ENCODE data around the gene PRDM13. TPM values are rescaled to one million over a fixed set of nuclear protein-coding genes. Genes with fewer than 3 reads are reported as not detected.
"Not testable (repeated sequence)": the region's sequence is repeated elsewhere in the genome, so short reads cannot be mapped to it uniquely, and the experiment has no call there.

The PRDM13 gene
- total RNA-seq, 1 donor from 2014 or later = not detected

DNA sequence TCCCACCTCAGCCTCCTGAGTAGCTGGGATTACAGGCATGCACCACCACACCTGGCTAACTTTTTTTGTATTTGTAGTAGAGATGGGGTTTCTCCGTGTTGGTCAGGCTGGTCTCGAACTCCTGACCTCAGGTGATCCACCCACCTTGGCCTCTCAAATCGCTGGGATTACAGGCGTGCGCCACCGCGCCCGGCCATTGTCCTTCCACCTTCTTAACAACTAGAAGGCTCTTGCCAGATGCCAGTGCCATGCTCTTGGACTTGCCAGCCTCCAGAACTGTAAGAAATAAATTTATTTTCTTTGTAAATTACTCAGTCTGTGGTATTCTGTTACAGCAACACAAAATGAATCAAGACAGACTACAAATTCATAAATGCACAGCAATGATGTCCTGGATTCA is 11.9 kb upstream of the PRDM13 start:
- ATAC-seq; intact Hi-C loops (cut with DNase I); DNase-seq (ENCODE audit: missing footprints): not testable (repeated sequence)

DNA sequence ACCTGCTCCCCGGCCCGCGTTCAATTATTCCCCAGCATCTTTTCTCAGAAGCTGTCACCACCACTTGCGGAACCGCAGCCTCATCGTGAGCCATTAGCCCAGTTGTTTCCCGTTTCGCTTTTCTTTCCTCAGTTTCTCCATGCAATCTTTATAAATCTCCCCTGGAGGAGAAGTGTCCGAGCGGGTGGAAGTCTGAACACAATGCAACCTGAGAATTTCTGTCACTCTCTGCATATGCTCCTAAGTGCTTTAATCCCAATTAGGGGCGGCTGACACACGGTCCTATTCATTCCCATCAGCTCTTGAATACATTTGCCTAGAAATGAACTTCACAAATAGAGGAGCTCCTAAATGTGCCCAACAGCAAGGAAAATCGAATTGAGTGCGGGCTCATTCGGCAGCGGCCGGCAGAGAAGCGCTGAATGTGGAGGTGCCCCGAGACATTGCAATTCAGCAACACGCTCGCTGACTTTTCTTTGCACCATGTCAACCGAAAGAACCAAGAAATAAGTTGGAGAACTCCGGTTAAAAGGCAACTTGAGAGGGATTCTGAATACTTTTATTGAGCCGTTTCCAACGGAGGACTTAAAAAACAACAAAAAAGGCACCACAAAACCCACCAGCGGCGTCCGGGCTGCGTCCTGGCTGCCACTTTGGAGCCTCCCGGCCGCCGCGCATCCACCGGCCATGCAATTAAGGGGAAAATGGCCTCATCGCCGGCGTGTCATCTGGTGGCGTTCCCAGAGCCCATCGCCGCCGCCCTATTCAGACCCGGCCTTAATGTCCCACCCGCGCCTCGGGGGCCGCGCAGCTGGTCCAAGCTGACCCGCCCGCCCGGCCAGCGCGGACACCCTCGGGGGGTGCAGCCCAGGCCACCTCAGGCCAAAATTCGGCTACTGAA is 3.9 kb upstream of the PRDM13 start:
- DNase-seq (ENCODE audit: missing footprints) = no peak
- intact Hi-C loops (cut with DNase I) = no loop called here
- ATAC-seq = no peak

DNA sequence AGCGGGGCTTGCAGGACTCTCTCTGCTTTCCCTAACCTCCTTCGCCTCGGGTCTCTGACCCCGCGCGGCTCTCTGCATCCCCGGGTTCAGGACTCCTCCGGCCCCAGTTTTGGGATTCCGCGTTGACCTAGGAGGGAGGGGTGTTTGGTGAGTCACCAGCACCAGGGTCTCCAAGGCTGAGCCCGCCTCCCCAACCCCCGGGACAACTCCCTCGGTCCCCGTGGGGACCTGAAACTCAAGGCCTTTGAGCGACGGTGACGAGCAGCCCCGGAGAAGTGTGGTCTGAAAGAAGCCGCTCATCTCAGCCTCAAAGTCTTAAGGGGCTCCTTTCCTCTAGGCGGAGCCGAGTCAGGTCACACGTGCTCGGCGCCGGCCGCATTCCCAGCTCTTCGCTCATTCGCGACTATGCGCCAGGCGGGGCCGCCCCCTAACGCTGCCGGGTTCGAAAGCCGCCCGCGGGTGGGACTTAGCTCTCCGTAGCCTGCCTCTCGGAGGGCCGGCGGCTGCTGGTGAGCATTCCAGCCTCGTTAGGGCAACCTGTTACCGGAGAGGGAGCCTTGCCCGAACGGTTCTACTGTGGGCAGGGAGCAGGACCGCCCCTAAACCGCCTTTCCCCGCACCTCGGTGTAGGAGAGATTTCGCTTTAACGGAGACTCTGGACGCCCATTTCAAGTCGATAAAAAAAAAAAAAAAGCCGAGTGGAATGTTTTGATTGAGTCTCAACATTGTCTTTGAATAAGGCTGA is 3.0 kb upstream of the PRDM13 start:
- ATAC-seq (no peak), DNase-seq (ENCODE audit: missing footprints) (no peak)
- intact Hi-C loops (cut with DNase I) = no loop called here

DNA sequence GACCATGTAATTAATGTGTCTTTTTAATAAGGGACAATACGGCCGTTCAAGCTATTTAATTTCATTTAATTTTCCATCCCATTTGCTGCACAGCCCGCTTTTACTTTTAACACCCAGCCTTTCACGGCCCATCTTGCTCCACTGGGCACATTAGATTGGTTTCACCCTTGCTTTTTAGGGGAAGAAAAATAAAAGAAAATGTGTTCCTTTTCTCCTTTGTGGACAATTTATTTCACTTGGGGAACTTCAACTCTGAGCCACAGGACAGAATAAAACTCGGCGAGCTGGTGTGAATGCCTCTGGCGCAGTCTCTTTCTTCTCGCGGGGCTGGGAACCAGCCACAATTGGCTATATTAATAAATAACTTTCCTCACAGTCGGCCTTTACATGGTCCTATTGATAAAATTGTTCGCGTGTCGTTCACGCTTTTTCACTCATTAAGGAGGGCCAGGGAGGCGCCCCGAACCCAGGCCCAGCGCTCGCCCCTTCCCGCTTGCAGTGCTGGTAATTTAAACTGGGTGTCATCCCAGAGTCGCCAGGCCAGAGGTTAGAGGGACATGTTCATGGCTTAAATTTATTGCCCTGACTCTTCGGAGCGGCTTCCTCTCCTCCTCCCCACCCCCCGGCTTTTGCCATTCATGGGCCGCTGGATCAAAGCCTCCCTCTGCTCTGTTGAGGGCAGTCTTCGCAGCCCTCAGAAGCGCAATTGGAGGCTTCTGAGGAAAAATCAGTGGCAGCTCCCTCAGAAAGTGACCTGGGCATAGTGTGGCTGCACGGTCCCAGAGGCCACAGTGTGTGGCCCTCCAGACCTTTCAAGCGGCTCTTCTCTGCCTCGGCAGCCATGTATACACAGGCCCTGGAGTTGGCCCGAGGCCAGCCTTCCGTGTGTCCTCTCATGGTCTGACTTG is 2.2 kb upstream of the PRDM13 start:
- DNase-seq (ENCODE audit: missing footprints) (no peak), ATAC-seq (no peak)
- intact Hi-C loops (cut with DNase I) = no loop called here

DNA sequence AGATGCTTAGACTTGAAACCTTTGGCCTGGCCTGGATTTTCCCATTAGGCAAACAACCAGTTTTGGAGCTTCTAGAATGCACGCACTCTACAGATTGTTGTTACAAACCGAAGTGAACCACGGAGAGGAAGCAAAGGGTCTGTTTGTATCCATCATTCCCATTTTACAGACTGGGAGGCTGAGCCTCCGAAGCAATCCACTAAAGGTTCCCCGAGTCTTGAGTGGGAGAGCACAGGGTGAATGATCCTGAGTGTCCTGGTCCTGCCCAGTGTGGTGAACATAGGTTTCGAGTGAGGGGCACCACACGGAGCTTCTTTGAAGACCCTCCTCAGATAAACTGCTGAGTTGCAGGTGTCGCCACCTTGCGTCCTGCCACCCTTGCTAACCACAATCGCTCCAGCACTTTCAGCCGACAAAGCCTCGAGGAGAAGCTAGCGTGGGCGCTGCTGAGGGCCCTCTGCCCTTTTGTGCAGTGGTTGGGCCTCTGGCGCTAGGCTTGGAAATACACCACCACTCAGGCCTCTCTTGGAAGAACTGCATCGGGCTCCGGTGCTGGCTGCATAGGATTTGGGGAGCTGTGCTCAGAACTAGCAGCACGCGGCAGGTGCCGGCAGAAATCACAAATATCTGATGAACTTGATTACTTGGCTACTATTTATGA is 1.4 kb upstream of the PRDM13 start:
- intact Hi-C loops (cut with DNase I) = no loop called here
- DNase-seq (ENCODE audit: missing footprints) (no peak), ATAC-seq (no peak)

DNA sequence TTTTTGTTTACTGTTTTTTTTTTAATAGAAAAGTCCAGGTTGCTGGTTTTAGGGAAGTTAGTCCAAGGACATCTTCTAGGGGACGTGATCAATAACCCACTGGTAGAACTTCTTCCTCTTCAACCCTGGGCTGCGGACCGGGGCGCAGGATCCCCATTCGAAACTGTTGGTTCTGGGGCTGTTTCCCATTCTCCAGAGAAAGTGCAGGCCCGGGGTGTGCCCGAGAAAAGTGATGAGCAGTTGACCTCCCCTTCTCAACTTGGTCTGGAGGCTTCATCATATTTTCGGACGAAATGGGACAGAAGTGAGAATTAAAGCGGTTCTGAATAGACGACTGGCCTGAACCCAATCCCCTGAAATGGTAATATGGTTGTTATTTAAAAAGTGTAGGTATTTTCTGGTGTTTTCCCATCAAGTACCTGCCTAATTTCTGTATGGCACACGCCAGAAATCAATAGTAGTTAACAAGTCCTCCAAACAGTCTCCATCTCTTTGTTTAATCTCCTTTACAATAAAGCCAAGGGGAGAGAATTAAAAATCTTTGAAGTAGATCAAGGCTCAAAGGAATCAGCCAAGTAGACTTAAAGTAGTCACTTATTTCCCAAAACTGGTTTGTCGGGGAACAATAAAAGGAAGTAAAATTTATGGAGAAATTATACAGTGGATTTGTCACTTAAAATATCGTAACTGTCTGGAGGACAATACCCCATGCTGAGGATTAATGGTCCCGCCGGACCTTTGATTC is 550 bp upstream of the PRDM13 start:
- DNase-seq (ENCODE audit: missing footprints) (no peak), ATAC-seq (no peak)
- intact Hi-C loops (cut with DNase I) = no loop called here

DNA sequence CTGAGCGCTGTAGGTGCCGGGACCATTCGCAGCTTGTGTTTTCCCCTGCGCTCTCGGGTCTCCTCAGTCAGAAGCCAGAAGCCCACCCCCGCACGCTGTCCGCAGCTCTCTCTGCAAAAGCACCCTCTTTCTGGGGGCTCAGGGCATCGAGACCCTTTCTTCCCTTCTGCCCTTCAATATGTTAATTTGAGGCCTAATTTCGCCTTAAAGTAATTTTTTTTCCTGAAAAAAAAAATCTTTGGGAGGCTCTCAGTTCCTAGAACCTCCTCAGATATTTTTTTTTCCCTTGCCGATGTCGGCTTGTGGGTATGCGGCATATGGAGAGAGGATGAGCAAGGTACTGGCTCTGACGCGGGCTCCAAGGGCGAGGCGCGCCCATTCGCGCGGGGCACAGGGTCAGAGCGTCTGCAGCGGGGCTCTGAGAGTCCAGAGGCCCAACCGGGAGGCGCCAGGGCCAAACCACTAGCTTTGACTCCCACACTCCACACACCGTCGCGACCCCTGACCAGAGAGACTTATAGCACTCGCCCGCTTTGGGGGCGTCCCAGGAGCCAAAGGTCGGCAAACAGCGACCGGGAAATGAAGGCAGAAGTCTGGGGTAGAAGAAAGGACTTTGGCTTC is 893 bp downstream of the PRDM13 start:
- intact Hi-C loops (cut with DNase I) = no loop called here
- DNase-seq (ENCODE audit: missing footprints) = no peak
- no peak for ATAC-seq

DNA sequence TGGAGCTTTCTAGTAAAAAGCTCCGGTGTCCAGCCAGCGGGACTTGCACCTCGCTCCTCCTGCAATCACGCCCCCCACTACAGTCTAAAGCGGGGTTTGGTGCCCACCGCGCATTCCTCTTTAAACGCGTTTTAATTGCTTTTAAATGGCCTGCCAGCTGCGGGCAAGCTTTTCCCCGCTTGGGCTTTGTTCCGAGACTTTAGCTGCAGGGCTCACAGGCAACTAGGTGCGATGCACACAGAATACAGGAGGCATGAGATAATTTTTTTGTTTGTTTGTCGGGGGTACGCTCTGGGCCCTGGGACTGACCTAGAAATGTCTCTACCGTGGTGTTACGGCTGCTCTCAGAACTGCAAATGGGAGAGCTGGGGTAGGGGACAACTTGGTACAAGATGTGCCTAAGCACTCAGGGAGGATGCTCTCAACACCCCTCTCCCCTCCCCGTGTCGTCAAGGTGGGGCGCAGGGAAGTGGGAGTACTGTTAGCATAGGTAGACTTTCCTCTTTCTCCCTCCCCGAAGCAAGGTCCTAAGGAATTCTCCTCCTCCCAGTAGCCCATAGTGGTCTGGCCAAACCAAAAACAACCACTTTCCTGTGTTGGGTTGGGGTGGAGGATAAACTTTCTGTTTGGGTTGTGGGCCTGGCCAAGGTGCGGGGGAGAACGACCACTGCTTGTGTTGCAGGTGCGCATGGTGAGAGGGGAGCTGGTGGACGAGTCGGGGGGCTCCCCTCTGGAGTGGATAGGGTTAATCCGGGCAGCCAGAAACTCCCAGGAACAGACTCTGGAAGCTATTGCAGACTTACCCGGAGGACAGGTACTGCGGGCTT is 1.6 kb downstream of the PRDM13 start:
- intact Hi-C loops (cut with DNase I) = no loop called here
- DNase-seq (ENCODE audit: missing footprints) (no peak), ATAC-seq (no peak)

DNA sequence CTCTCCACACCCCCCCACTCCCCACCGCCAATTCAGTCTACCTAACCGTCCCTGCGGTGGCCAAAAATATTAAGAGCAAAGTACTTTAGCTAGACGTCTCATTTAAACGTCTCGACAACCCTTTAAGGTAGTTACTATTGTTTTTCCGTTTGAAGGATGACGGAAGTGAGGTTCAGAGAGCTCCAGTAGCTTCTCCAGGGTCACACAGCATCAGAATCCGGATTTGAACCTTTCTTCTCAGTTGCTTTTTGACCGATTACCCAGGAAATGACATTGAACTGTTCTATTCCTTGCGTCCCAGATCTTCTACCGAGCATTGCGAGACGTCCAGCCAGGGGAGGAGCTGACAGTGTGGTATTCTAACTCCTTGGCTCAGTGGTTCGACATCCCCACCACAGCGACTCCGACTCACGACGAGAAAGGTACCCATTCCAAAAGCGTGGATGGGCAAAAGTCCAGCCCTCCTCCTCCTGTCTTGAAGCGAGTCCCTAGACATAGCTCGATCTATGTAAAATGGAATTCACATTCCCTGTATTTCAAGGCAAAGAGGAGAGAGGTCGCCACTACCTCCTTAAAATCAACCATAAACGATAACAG is 2.4 kb downstream of the PRDM13 start:
- DNase-seq (ENCODE audit: missing footprints) = no peak
- intact Hi-C loops (cut with DNase I) = no loop called here
- ATAC-seq = no peak

DNA sequence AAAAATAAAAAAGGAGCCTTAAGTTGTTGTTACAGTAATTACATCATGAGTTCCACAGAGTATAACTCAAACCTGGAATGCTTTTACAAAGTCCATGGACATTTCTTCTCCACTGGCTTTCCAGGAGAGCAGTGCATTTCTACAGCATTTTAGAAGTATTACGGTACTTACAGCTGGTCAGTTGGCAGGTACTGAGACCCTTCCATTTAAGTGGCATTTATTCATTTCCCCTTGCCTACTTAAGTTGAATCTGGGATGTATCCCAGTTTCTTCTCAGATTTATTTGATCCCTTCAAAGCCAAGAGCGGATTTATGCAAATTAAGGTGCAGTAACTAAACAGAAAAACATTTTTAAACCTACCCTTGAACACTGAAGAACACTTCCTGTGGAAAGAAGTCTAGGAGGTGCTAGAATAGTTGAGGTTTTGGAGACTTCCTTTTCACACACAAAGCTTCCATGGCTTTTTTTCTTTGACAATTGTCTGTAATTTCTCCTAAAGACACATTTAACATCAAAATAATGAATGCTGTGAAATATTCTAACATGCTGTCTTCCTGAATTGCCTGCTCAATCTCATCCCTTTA is 3.4 kb downstream of the PRDM13 start:
- intact Hi-C loops (cut with DNase I) = loop anchor here (5.0 kb wide), 1 partner anchor 143 kb away; no protein-coding TSS in a partner anchor
- ATAC-seq = no peak
- no peak for DNase-seq (ENCODE audit: missing footprints)

DNA sequence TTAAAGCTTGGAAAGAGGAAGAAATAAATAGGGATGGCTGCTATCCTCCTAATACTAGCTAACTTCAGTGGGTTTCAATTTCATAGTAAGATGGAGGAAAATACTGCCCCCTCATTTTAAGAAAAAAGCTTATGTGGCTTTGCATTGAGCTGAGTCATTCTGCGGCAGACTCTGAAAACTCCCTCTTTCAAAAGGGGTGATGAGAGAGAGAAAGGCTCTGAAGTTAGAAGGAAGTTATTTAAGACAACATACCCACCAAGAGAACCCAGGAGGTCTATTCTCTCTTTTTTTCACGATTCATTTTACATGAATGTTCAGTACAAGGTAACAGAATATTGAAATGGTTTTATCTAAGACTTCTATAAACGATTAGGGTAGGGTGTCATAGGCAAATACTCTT is 4.5 kb downstream of the PRDM13 start:
- intact Hi-C loops (cut with DNase I) = loop anchor here (5.0 kb wide), 1 partner anchor 144 kb away; no protein-coding TSS in a partner anchor
- no peak for ATAC-seq
- no peak for DNase-seq (ENCODE audit: missing footprints)

DNA sequence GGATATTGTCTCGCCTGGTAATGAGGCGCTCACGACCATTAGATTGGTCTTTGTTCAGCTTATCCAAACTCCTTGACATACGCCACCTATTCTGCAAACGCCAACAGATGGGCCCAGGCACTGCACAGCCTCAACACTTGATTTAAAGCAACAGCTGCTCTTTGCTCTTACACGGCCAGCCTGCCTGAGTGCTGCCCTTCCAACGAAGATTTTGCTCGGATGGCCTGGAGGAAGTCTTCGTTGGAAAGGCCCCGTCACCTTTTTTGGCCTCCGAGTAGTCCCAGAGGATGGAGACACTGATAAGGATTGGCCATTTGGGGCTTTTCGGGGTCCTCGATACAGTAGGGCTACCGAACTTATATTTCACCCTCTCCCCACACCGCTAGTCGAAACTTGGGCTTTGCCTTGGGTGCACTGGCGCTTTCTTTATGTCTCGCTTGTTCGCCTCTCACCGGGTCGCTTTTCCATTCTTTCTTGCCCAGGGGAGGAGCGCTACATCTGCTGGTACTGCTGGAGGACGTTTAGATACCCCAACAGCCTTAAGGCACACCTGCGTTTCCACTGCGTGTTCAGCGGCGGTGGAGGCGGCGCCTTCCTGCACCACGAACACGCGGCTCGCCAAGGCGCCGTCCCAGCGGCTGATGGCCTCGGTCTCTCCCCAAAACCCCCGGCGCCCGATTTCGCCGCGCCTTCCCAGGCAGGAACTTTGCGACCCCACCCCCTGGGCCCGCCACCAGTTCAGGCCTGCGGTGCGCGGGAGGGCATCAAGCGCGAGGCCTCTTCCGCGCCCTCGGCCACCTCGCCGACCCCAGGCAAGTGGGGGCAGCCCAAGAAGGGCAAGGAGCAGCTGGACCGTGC is 6.1 kb downstream of the PRDM13 start:
- intact Hi-C loops (cut with DNase I) = loop anchor here (5.0 kb wide), 1 partner anchor 145 kb away; no protein-coding TSS in a partner anchor
- ATAC-seq (no peak), DNase-seq (ENCODE audit: missing footprints) (no peak)

DNA sequence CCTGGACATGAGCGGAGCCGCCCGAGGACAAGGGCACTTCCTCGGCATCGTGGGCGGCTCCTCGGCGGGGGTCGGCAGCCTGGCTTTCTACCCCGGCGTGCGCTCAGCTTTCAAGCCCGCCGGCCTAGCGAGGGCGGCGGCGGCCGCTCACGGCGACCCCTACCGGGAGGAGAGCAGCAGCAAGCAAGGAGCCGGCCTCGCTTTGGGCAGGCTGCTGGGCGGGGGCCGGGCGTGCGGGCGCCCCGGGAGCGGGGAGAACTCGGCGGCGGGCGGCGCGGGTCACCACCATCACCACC is 6.7 kb downstream of the PRDM13 start:
- no peak for DNase-seq (ENCODE audit: missing footprints)
- ATAC-seq = peak; percentile 77
- intact Hi-C loops (cut with DNase I) = loop anchor here (5.0 kb wide), 1 partner anchor 146 kb away; no protein-coding TSS in a partner anchor

DNA sequence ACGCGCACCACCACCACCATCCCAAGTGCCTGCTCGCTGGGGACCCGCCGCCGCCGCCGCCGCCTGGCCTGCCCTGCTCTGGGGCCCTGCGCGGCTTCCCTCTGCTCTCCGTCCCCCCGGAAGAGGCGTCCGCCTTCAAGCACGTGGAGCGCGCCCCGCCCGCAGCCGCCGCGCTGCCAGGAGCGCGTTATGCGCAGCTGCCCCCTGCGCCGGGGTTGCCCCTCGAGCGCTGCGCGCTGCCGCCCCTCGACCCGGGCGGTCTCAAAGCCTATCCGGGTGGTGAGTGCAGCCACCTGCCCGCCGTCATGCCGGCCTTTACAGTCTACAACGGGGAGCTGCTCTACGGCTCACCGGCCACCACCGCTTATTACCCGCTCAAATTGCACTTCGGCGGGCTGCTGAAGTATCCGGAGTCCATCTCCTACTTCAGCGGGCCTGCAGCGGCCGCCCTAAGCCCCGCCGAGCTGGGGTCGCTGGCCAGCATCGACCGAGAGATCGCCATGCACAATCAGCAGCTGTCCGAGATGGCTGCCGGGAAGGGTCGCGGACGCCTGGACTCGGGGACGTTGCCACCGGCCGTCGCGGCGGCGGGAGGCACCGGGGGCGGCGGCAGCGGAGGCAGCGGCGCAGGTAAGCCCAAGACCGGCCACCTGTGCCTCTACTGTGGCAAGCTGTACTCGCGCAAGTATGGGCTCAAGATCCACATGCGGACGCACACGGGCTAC is 7.2 kb downstream of the PRDM13 start:
- intact Hi-C loops (cut with DNase I) = loop anchor here (5.0 kb wide), 1 partner anchor 147 kb away; no protein-coding TSS in a partner anchor
- ATAC-seq (peak; percentile 67), DNase-seq (ENCODE audit: missing footprints) (no peak)
